Measurements from ENCODE around the gene FOSB.
"Not testable (repeated sequence)": the region's sequence is repeated elsewhere in the genome, so short reads cannot be mapped to it uniquely, and the experiment has no call there.

DNA sequence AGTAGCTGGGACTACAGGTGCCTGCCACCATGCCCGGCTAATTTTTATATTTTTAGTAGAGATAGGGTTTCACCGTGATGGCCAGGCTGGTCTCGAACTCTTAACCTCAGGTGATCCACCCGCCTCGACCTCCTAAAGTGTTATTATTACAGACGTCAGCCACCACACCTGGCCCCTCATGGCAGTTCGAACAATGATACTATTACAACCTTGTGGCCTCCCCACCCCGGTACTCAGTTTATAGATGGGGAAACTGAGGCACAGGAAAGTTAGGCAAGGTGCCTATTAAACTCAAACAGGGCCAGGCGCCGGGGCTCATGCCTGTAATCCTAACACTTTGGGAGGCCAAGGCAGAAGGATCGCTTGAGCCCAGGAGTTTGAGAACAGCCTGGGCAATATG lies 42.6 kb downstream of the FOSB start:
- not testable (repeated sequence) for TF ChIP-seq SP1 (CRISPR knock-in tag; conservative IDR thresholded peaks at IDR 0.05); NR2C2 (CRISPR knock-in tag; IDR thresholded peaks at IDR 0.05); CTCF (IDR thresholded peaks at IDR 0.05); CBFB (CRISPR knock-in tag; IDR thresholded peaks at IDR 0.05; ENCODE audit: low read depth); MAX (CRISPR knock-in tag; IDR thresholded peaks at IDR 0.05); FOXP1 (CRISPR knock-in tag; IDR thresholded peaks at IDR 0.05; ENCODE audit: borderline replicate concordance); ARID4B (CRISPR knock-in tag; IDR thresholded peaks at IDR 0.05; ENCODE audit: borderline replicate concordance)
- TF ChIP-seq, protein P1, sequence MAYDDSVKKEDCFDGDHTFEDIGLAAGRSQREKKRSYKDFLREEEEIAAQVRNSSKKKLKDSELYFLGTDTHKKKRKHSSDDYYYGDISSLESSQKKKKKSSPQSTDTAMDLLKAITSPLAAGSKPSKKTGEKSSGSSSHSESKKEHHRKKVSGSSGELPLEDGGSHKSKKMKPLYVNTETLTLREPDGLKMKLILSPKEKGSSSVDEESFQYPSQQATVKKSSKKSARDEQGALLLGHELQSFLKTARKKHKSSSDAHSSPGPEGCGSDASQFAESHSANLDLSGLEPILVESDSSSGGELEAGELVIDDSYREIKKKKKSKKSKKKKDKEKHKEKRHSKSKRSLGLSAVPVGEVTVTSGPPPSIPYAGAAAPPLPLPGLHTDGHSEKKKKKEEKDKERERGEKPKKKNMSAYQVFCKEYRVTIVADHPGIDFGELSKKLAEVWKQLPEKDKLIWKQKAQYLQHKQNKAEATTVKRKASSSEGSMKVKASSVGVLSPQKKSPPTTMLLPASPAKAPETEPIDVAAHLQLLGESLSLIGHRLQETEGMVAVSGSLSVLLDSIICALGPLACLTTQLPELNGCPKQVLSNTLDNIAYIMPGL (CRISPR knock-in tag; IDR thresholded peaks at IDR 0.05) = not testable (repeated sequence)
